Measurements from ENCODE around the gene SERPINB11. TPM values are rescaled to one million over a fixed set of nuclear protein-coding genes. Genes with fewer than 3 reads are reported as not detected.
"Not testable (repeated sequence)": the region's sequence is repeated elsewhere in the genome, so short reads cannot be mapped to it uniquely, and the experiment has no call there.

The SERPINB11 gene
- total RNA-seq, 6 experiments from 2014 or later: not detected

GRCh38 chr18:63753676-63754075 is 50.9 kb downstream of the SERPINB11 start:
- H3K27me3 Mint-ChIP-seq (ENCODE audit: insufficient read depth): no peaks in the 10 kb centered on the region
- H3K4me1 Mint-ChIP-seq (ENCODE audit: low read depth): peaks cover 12% of the 10 kb centered on the region
- no peak for TF ChIP-seq CTCF (IDR thresholded peaks at IDR 0.05)
- no peak overlapping the region for H3K4me3 Mint-ChIP-seq
- peaks cover 6% of the 10 kb centered on the region; the same call in 1 of the 2 replicates for H3K36me3 Mint-ChIP-seq (ENCODE audit: low read depth)
- no peak overlapping the region for H3K27ac Mint-ChIP-seq
- DNase-seq: no peak
- peaks cover 2% of the 10 kb centered on the region; the same call in 1 of the 2 replicates for H3K9me3 Mint-ChIP-seq

GRCh38 chr18:63757541-63757940 is 54.8 kb downstream of the SERPINB11 start:
- DNase-seq: no peak
- no peak for TF ChIP-seq CTCF (IDR thresholded peaks at IDR 0.05)
- Mint-ChIP-seq H3K4me1 (ENCODE audit: low read depth) (peaks cover 28% of the 10 kb centered on the region), H3K36me3 (ENCODE audit: low read depth) (peaks cover 26% of the 10 kb centered on the region), H3K9me3 (peaks cover 33% of the 10 kb centered on the region), H3K27me3 (ENCODE audit: insufficient read depth) (no peaks in the 10 kb centered on the region), H3K4me3 (no peak overlapping the region), H3K27ac (no peak overlapping the region)

- TF ChIP-seq CTCF (IDR thresholded peaks at IDR 0.05): no peak
- Mint-ChIP-seq H3K4me3 (no peak overlapping the region), H3K36me3 (ENCODE audit: low read depth) (peaks cover 26% of the 10 kb centered on the region), H3K27me3 (ENCODE audit: insufficient read depth) (no peaks in the 10 kb centered on the region), H3K27ac (no peak overlapping the region), H3K4me1 (ENCODE audit: low read depth) (peaks cover 35% of the 10 kb centered on the region), H3K9me3 (peaks cover 33% of the 10 kb centered on the region)
- no peak for DNase-seq
Measured at GRCh38 chr18:63758615-63759240, 56.0 kb downstream of the SERPINB11 start.

DNA sequence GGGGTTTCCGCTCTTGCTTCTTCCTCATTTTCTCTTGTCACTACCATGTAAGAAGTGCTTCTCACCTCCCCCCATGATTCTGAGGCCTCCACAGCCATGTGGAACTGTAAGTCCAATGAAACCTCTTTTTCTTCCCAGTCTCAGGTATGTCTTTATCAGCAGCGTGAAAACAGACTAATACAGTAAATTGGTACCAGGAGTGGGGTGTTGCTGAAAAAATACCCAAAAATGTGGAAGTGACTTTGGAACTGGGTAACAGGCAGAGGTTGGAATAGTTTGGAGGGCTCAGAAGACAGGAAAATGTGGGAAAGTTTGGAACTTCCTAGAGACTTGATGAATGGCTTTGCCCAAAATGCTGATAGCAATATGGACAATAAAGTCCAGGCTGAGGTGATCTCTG is 57.0 kb downstream of the SERPINB11 start:
- H3K27ac Mint-ChIP-seq; H3K27me3 Mint-ChIP-seq (ENCODE audit: insufficient read depth); DNase-seq; H3K4me3 Mint-ChIP-seq: not testable (repeated sequence)
- peaks cover 20% of the 10 kb centered on the region for H3K36me3 Mint-ChIP-seq (ENCODE audit: low read depth)
- peaks cover 33% of the 10 kb centered on the region for H3K9me3 Mint-ChIP-seq
- peaks cover 38% of the 10 kb centered on the region for H3K4me1 Mint-ChIP-seq (ENCODE audit: low read depth)

DNA sequence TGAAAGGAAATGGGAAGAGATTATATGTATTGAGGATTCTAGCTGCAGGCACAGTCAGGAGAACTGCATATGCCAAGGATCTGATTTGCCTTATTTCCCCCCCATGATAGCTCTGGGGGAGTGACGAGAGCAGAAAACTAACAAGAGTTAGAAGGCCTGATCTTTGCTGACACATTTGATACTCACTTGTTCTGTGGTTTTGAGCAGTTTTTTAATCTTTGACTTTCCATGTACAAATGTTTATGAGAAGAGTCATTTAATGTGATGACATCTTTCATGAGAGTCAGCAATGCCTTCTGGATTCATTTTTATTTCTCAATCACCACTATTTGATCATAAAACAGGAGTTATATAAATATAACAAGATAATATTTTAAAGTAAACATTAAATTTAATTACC is 59.8 kb downstream of the SERPINB11 start:
- Mint-ChIP-seq H3K36me3 (ENCODE audit: low read depth) (peaks cover 32% of the 10 kb centered on the region), H3K4me3 (peak overlapping the region; percentile 39), H3K9me3 (peaks cover 34% of the 10 kb centered on the region), H3K27me3 (ENCODE audit: insufficient read depth) (no peaks in the 10 kb centered on the region; the same call in 1 of the 2 replicates), H3K4me1 (ENCODE audit: low read depth) (peaks cover 58% of the 10 kb centered on the region), H3K27ac (peak overlapping the region; percentile 75)
- peak; percentile 81 for DNase-seq
- TF ChIP-seq CTCF (IDR thresholded peaks at IDR 0.05): no peak

DNA sequence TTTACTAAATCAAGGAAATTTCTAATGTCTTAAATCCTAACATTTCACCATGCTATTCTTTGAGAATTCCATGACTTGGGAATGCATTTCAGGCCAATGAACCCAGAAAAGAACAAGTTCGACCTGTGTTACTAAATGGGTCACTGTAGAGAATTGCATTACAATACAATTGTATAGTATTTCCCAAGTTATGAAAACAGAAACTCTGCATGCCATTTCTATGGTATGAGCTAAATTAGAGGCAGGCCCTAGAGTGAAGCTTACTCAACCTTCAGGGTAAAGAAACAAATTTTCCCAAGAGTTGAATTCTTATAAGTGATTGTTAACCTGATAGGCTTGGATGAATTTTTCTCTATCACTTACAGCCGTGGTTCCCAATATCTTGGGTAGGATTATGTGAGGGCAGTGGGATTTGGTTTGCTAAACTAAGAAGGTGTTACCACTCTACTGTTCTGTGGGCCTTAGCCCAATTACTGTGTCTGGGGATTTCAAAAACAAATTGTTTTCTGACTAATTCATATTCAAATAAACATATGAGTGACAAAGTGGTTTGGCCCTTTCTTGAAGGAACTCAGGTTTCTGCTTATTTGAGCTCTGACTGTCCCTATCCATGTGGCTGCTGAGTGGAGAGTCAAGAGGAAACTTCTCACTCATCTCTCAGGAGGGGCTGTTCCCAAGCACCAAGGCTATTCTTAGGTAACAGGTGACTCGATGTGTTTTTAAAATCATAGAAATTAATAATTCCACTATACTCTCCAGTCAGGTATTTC is 61.3 kb downstream of the SERPINB11 start:
- no peak for TF ChIP-seq CTCF (IDR thresholded peaks at IDR 0.05)
- Mint-ChIP-seq H3K4me1 (ENCODE audit: low read depth) (peaks cover 68% of the 10 kb centered on the region), H3K9me3 (peaks cover 41% of the 10 kb centered on the region), H3K4me3 (no peak overlapping the region), H3K36me3 (ENCODE audit: low read depth) (peaks cover 46% of the 10 kb centered on the region), H3K27me3 (ENCODE audit: insufficient read depth) (no peaks in the 10 kb centered on the region; the same call in 1 of the 2 replicates), H3K27ac (peak overlapping the region; percentile 75)
- DNase-seq: peak; percentile 20
